ENCODE data around the gene OR11H6. TPM values are rescaled to one million over a fixed set of nuclear protein-coding genes. Genes with fewer than 3 reads are reported as not detected.

Gene OR11H6
- total and polyA plus RNA-seq, 2 of the 4 experiments (the other 2 are of a cell fraction) = not detected

DNA sequence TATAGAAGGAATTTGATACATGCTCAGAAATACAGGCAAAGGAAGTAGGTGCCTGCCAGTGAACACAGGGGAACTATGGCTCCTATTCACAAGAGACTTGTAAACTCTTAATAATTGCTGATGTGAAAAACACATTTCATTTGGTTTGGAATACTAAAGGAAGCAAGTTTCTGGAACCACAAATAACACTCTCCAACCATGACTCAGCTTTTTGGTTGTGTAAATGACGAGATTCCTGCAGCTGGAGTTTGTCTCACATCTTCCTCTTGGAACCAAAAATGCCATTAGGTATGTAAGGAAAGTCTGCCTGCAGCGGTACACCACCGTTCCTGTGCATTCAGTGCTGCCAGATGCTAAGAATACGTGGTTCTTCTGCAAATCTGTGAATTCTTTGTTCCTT lies 4.5 kb upstream of the OR11H6 start:
- BruUV-seq (replicated peaks) = no TSS peak
- no peak overlapping the region for H3K14ac ChIP-seq (replicated peaks; ENCODE audit: low read depth, low read length)
- no peaks in the 10 kb centered on the region for H3K36me3 ChIP-seq (ENCODE audit: control insufficient read depth, insufficient read depth, low read length)
- no peak overlapping the region for H3K56ac ChIP-seq (ENCODE audit: extremely low read depth, insufficient read depth, low read length)
- ChIA-PET CTCF (interaction anchor here (1.0 kb wide), 1 partner anchor 9 kb away, joined by 3 read pairs; the partner anchor contains the start of gene OR11H7), POLR2A (ENCODE audit: unreplicated experiment) (no interaction called here)
- H4K20me1 ChIP-seq (ENCODE audit: insufficient read depth, low read length) = no peaks in the 10 kb centered on the region
- intact Hi-C loops (cut with micrococcal nuclease) (no loop called here), in situ Hi-C loops (cut with MboI; ENCODE audit: low sequenced_read_pairs) (no loop called here), dilution Hi-C loops (cut with HindIII; ENCODE audit: low sequenced_read_pairs, unreplicated experiment) (no loop called here)
- H3K9ac ChIP-seq (ENCODE audit: low read depth, low read length) = no peak overlapping the region
- no peak overlapping the region for H2BK20ac ChIP-seq (ENCODE audit: low read depth, low read length)
- H4K91ac ChIP-seq (ENCODE audit: insufficient read depth, low read depth, low read length) = no peak overlapping the region
- DNase-seq (no peak), ATAC-seq (ENCODE audit: low read depth) (no peak)
- no peaks in the 10 kb centered on the region for H3K27me3 ChIP-seq (ENCODE audit: control insufficient read depth, insufficient read depth, low read length)
- H3K9me1 ChIP-seq (ENCODE audit: insufficient read depth, low read length) = no peaks in the 10 kb centered on the region
- no peaks in the 10 kb centered on the region for H3K4me1 ChIP-seq (ENCODE audit: control insufficient read depth, insufficient read depth, low read length)
- WGBS, 2 experiments (ENCODE audit: extremely low coverage in 2 of 2, insufficient read length in 1 of 2) = no CpG with 5 or more reads among the region's 4 CpGs
- no peak overlapping the region for H2BK120ac ChIP-seq (ENCODE audit: low read depth, low read length)
- no peaks in the 10 kb centered on the region for H3K79me1 ChIP-seq (ENCODE audit: low read depth in 1 of 2, low read length in 2 of 2)
- no peak overlapping the region for H2BK5ac ChIP-seq (ENCODE audit: low read depth, low read length, poor library complexity, severe bottlenecking)
- no peak overlapping the region for H4K8ac ChIP-seq (ENCODE audit: low read depth in 2 of 2, low read length in 2 of 2)
- no peak overlapping the region for H3K27ac ChIP-seq (ENCODE audit: insufficient read depth, low read length)
- H3K9me3 ChIP-seq (ENCODE audit: control insufficient read depth, insufficient read depth, low read length) = no peaks in the 10 kb centered on the region
- no peak overlapping the region for H2BK15ac ChIP-seq (ENCODE audit: low read depth, low read length)
- H3K4ac ChIP-seq (ENCODE audit: low read depth, low read length) = no peak overlapping the region
- no peak overlapping the region for H3K23ac ChIP-seq (ENCODE audit: low read depth, low read length)
- H3K18ac ChIP-seq (ENCODE audit: low read depth, low read length) = no peak overlapping the region
- H2AK5ac ChIP-seq (ENCODE audit: low read depth, low read length) = no peak overlapping the region
- H3K4me3 ChIP-seq (ENCODE audit: insufficient read depth, low read depth, low read length) = no peak overlapping the region
- no peak overlapping the region for H2AFZ ChIP-seq (replicated peaks; ENCODE audit: low read length, poor library complexity)
- H4K5ac ChIP-seq (ENCODE audit: low read depth, low read length) = no peak overlapping the region
- peak; percentile 82 for TF ChIP-seq NFE2L2 (IDR thresholded peaks at IDR 0.05; ENCODE audit: low read depth, low read length)
- TF ChIP-seq, protein P1, sequence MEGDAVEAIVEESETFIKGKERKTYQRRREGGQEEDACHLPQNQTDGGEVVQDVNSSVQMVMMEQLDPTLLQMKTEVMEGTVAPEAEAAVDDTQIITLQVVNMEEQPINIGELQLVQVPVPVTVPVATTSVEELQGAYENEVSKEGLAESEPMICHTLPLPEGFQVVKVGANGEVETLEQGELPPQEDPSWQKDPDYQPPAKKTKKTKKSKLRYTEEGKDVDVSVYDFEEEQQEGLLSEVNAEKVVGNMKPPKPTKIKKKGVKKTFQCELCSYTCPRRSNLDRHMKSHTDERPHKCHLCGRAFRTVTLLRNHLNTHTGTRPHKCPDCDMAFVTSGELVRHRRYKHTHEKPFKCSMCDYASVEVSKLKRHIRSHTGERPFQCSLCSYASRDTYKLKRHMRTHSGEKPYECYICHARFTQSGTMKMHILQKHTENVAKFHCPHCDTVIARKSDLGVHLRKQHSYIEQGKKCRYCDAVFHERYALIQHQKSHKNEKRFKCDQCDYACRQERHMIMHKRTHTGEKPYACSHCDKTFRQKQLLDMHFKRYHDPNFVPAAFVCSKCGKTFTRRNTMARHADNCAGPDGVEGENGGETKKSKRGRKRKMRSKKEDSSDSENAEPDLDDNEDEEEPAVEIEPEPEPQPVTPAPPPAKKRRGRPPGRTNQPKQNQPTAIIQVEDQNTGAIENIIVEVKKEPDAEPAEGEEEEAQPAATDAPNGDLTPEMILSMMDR (conservative IDR thresholded peaks at IDR 0.05; ENCODE audit: low read depth, low read length) = no peak
- no peak overlapping the region for H3K4me2 ChIP-seq (ENCODE audit: low read depth, low read length)
- H2AK9ac ChIP-seq (replicated peaks; ENCODE audit: low read depth, low read length, poor library complexity) = no peak overlapping the region
